ENCODE data around the gene PGA4.
"Not testable (repeated sequence)": the region's sequence is repeated elsewhere in the genome, so short reads cannot be mapped to it uniquely, and the experiment has no call there.

PGA4 gene

DNA sequence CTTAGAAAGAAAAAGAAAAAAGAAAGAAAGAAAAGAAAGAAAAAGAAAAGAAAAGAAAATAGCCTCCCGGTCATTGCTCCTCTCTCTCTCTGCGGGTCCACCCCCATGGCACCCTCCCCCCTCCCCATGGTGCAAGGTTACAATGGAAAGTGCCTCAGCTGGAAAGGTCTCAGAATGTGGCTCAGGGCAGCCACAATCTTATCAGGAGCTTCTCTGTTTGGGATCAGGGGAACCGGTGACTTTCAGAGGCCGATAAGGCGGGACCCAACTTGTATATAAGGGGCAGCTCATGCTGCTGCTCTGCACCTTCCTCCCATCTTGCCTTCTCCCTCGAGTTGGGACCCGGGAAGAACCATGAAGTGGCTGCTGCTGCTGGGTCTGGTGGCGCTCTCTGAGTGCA, at the start of gene PGA4:
Gene PGA4, plus strand, starts transcription at position 301 of the 400 bp plus-strand sequence. Its CDS starts 54 bp downstream, at position 355.
- ATAC-seq, result not testable (repeated sequence)

DNA sequence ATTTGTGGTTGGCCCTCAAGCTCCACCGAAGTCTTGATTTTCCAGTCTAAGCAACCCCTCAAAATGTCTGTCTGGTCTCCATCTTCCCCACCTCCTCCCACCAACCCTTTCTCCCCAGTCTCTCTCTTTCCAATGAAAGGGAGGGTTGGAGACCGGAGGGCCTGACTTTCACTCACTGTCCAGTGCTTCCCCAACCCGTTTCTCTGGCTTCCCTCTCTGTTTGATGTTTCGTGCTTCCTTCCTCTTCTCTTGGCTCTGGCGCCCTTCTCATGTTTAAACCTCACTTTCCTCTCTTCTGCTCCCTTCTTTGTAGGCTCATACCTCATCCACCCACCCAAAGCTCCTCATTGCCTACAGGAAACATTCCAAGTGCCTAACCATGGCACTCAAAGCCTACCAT, 49.8 kb upstream of the PGA4 start:
- ATAC-seq, result no peak
- TF ChIP-seq BACH2 (CRISPR knock-in tag; IDR thresholded peaks at IDR 0.05; ENCODE audit: borderline replicate concordance) (no peak), GLIS3 (CRISPR knock-in tag; IDR thresholded peaks at IDR 0.05) (no peak), RARB (CRISPR knock-in tag; IDR thresholded peaks at IDR 0.05) (no peak), PPARA (CRISPR knock-in tag; IDR thresholded peaks at IDR 0.05; ENCODE audit: borderline replicate concordance) (no peak), ZFP3 (CRISPR knock-in tag; IDR thresholded peaks at IDR 0.05) (no peak), CSDC2 (CRISPR knock-in tag; IDR thresholded peaks at IDR 0.05) (no peak)

DNA sequence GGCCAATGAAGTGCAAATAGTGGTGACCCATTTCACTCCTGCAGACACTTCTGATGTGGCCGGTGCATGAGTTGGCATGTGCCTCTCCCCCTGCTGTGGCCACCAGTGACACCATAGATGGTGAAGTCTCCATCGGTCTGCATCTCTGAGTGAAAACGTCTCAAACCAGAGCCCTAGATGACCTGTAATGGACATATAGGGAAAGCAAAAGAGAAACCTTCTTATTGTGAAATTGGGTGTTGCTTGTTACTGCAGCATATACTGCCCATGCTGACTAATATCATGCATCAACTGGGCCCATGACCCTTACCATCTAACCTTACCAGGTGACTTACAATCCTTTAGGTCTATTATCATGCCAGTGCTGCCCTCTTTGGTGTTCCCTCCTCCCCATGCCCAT, 49.3 kb upstream of the PGA4 start:
- ATAC-seq, result no peak
- TF ChIP-seq ISL1 (CRISPR knock-in tag; IDR thresholded peaks at IDR 0.05) (no peak), ZNF565 (CRISPR knock-in tag; conservative IDR thresholded peaks at IDR 0.05; ENCODE audit: low read depth) (no peak), OSR1 (CRISPR knock-in tag; IDR thresholded peaks at IDR 0.05) (no peak), ZFP30 (CRISPR knock-in tag; IDR thresholded peaks at IDR 0.05) (no peak), BACH2 (CRISPR knock-in tag; IDR thresholded peaks at IDR 0.05; ENCODE audit: borderline replicate concordance) (no peak), ZFP3 (CRISPR knock-in tag; IDR thresholded peaks at IDR 0.05) (no peak), RARB (CRISPR knock-in tag; IDR thresholded peaks at IDR 0.05) (no peak), ESRRG (CRISPR knock-in tag; IDR thresholded peaks at IDR 0.05) (no peak), PPARA (CRISPR knock-in tag; IDR thresholded peaks at IDR 0.05; ENCODE audit: borderline replicate concordance) (no peak), TOX (CRISPR knock-in tag; IDR thresholded peaks at IDR 0.05; ENCODE audit: borderline replicate concordance) (no peak), GLIS3 (CRISPR knock-in tag; IDR thresholded peaks at IDR 0.05) (no peak), ARNTL (CRISPR knock-in tag; IDR thresholded peaks at IDR 0.05; ENCODE audit: borderline replicate concordance, low read depth) (no peak), ZNF8 (CRISPR knock-in tag; IDR thresholded peaks at IDR 0.05) (no peak), CSDC2 (CRISPR knock-in tag; IDR thresholded peaks at IDR 0.05) (no peak), ZNF70 (CRISPR knock-in tag; IDR thresholded peaks at IDR 0.05) (no peak), ZC3H10 (CRISPR knock-in tag; IDR thresholded peaks at IDR 0.05) (no peak)
- TF ChIP-seq, protein P1, sequence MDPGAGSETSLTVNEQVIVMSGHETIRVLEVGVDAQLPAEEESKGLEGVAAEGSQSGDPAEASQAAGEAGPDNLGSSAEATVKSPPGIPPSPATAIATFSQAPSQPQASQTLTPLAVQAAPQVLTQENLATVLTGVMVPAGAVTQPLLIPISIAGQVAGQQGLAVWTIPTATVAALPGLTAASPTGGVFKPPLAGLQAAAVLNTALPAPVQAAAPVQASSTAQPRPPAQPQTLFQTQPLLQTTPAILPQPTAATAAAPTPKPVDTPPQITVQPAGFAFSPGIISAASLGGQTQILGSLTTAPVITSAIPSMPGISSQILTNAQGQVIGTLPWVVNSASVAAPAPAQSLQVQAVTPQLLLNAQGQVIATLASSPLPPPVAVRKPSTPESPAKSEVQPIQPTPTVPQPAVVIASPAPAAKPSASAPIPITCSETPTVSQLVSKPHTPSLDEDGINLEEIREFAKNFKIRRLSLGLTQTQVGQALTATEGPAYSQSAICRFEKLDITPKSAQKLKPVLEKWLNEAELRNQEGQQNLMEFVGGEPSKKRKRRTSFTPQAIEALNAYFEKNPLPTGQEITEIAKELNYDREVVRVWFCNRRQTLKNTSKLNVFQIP (CRISPR knock-in tag; IDR thresholded peaks at IDR 0.05; ENCODE audit: borderline replicate concordance, low read depth), result no peak
- TF ChIP-seq, protein P2, sequence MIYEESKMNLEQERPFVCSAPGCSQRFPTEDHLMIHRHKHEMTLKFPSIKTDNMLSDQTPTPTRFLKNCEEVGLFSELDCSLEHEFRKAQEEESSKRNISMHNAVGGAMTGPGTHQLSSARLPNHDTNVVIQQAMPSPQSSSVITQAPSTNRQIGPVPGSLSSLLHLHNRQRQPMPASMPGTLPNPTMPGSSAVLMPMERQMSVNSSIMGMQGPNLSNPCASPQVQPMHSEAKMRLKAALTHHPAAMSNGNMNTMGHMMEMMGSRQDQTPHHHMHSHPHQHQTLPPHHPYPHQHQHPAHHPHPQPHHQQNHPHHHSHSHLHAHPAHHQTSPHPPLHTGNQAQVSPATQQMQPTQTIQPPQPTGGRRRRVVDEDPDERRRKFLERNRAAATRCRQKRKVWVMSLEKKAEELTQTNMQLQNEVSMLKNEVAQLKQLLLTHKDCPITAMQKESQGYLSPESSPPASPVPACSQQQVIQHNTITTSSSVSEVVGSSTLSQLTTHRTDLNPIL (CRISPR knock-in tag; IDR thresholded peaks at IDR 0.05; ENCODE audit: low read depth), result no peak
- TF ChIP-seq, protein P3, sequence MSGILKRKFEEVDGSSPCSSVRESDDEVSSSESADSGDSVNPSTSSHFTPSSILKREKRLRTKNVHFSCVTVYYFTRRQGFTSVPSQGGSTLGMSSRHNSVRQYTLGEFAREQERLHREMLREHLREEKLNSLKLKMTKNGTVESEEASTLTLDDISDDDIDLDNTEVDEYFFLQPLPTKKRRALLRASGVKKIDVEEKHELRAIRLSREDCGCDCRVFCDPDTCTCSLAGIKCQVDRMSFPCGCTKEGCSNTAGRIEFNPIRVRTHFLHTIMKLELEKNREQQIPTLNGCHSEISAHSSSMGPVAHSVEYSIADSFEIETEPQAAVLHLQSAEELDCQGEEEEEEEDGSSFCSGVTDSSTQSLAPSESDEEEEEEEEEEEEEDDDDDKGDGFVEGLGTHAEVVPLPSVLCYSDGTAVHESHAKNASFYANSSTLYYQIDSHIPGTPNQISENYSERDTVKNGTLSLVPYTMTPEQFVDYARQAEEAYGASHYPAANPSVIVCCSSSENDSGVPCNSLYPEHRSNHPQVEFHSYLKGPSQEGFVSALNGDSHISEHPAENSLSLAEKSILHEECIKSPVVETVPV (CRISPR knock-in tag; IDR thresholded peaks at IDR 0.05), result no peak
- TF ChIP-seq, protein P4, sequence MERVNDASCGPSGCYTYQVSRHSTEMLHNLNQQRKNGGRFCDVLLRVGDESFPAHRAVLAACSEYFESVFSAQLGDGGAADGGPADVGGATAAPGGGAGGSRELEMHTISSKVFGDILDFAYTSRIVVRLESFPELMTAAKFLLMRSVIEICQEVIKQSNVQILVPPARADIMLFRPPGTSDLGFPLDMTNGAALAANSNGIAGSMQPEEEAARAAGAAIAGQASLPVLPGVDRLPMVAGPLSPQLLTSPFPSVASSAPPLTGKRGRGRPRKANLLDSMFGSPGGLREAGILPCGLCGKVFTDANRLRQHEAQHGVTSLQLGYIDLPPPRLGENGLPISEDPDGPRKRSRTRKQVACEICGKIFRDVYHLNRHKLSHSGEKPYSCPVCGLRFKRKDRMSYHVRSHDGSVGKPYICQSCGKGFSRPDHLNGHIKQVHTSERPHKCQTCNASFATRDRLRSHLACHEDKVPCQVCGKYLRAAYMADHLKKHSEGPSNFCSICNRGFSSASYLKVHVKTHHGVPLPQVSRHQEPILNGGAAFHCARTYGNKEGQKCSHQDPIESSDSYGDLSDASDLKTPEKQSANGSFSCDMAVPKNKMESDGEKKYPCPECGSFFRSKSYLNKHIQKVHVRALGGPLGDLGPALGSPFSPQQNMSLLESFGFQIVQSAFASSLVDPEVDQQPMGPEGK (CRISPR knock-in tag; IDR thresholded peaks at IDR 0.05; ENCODE audit: borderline replicate concordance), result no peak

DNA sequence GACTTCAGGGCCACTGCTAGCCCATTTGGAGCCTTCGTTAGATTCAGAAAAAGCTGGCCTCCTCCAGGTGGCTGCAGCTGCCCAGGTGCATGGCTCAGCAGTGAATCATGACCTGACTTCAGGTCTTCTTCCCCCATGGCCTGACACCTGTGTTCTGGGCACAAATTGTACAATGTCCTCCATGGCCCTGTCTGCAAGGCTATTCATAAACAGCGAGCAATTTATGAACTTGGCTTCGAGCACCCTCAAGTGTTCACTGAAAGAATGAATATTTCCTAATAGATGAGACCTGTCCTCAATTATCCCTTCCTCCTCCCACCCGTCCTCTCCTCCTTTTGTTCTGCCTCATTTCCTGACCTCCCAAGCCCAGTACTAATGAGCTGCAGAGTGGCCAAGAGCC, 48.7 kb upstream of the PGA4 start:
- ATAC-seq, result peak; percentile 69
- TF ChIP-seq ESRRG (CRISPR knock-in tag; IDR thresholded peaks at IDR 0.05), result no peak
- TF ChIP-seq ZNF565 (CRISPR knock-in tag; conservative IDR thresholded peaks at IDR 0.05; ENCODE audit: low read depth), result no peak
- TF ChIP-seq, protein P1 (CRISPR knock-in tag; IDR thresholded peaks at IDR 0.05; ENCODE audit: borderline replicate concordance, low read depth), result no peak
- TF ChIP-seq, protein P3 (CRISPR knock-in tag; IDR thresholded peaks at IDR 0.05), result no peak
- TF ChIP-seq ZNF8 (CRISPR knock-in tag; IDR thresholded peaks at IDR 0.05), result no peak
- no peak for TF ChIP-seq CSDC2 (CRISPR knock-in tag; IDR thresholded peaks at IDR 0.05)
- no peak for TF ChIP-seq PPARA (CRISPR knock-in tag; IDR thresholded peaks at IDR 0.05; ENCODE audit: borderline replicate concordance)
- TF ChIP-seq SNAI2 (CRISPR knock-in tag; IDR thresholded peaks at IDR 0.05), result no peak
- TF ChIP-seq RARB (CRISPR knock-in tag; IDR thresholded peaks at IDR 0.05), result no peak
